Central memory CD8-positive, alpha-beta T cell (primary cell): Measurements from ENCODE around the gene CLDN22.

Source experiments
- ATAC-seq: fragments of 150-1000 bp; cut with Tn5 transposase; replicated peaks from 2 replicates; pipeline ENCODE4 v1.10.0; 2022; ENCODE audit warnings: mild to moderate bottlenecking, moderate FRiP score, moderate number of reproducible peaks; ENCODE audit not compliant: poor library complexity, severe bottlenecking; ENCODE audit errors: extremely low read depth
- DNase-seq, 2 donors: peaks; one replicate each; pipeline ENCODE4 v3.0.0; 2021; ENCODE audit warnings: low spot score in 2 of 2
- H3K27ac Mint-ChIP-seq: one replicate; pipeline ENCODE4 v1.8.0; 2022; ENCODE audit warnings: low read depth, mild to moderate bottlenecking, moderate library complexity, mixed read lengths
- H3K27me3 Mint-ChIP-seq: one replicate; pipeline ENCODE4 v1.8.0; 2022; ENCODE audit warnings: mixed read lengths
- H3K36me3 Mint-ChIP-seq: one replicate; pipeline ENCODE4 v1.8.0; 2022; ENCODE audit warnings: mild to moderate bottlenecking, moderate library complexity, mixed read lengths; ENCODE audit not compliant: insufficient read depth
- H3K4me1 Mint-ChIP-seq: one replicate; pipeline ENCODE4 v1.8.0; 2022; ENCODE audit warnings: mixed read lengths
- H3K4me3 Mint-ChIP-seq: one replicate; pipeline ENCODE4 v1.8.0; 2022; ENCODE audit warnings: mild to moderate bottlenecking, moderate library complexity, mixed read lengths
- H3K9me3 Mint-ChIP-seq: one replicate; pipeline ENCODE4 v1.8.0; 2022; ENCODE audit warnings: mixed read lengths

The CLDN22 gene

GRCh38 chr4:183320211-183321059 is at the start of gene CLDN22:
Gene CLDN22 (minus strand): TSS chr4:183320276. CDS start chr4:183320218, 58 bp downstream.
- ATAC-seq (no peak), DNase-seq (no peak)
- Mint-ChIP-seq H3K9me3 (no peaks in the 10 kb centered on the region), H3K27ac (no peak within 1 kb of the TSS), H3K4me1 (no peaks in the 10 kb centered on the region), H3K36me3 (no peaks in the 10 kb centered on the region), H3K4me3 (no peak within 1 kb of the TSS), H3K27me3 (peaks cover 19% of the 10 kb centered on the region)

- no peaks in the 10 kb centered on the region for H3K4me1 Mint-ChIP-seq
- no peak overlapping the region for H3K27ac Mint-ChIP-seq
- DNase-seq (no peak), ATAC-seq (no peak)
- H3K27me3 Mint-ChIP-seq, result peaks cover 8% of the 10 kb centered on the region
- H3K9me3 Mint-ChIP-seq, result no peaks in the 10 kb centered on the region
- no peaks in the 10 kb centered on the region for H3K36me3 Mint-ChIP-seq
- H3K4me3 Mint-ChIP-seq, result no peak overlapping the region
Observed at GRCh38 chr4:183369073-183369472, 49.0 kb upstream of the CLDN22 start.

- no peaks in the 10 kb centered on the region for H3K36me3 Mint-ChIP-seq
- ATAC-seq, result no peak
- no peak overlapping the region for H3K4me3 Mint-ChIP-seq
- peaks cover 8% of the 10 kb centered on the region for H3K27me3 Mint-ChIP-seq
- DNase-seq, result no peak
- H3K4me1 Mint-ChIP-seq, result no peaks in the 10 kb centered on the region
- H3K27ac Mint-ChIP-seq, result no peak overlapping the region
- no peaks in the 10 kb centered on the region for H3K9me3 Mint-ChIP-seq
Observed at GRCh38 chr4:183366206-183366835, 46.2 kb upstream of the CLDN22 start.

GRCh38 chr4:183364025-183364424 is 43.9 kb upstream of the CLDN22 start:
- Mint-ChIP-seq H3K27ac (no peak overlapping the region), H3K9me3 (no peaks in the 10 kb centered on the region), H3K4me1 (no peaks in the 10 kb centered on the region), H3K27me3 (peaks cover 4% of the 10 kb centered on the region), H3K36me3 (no peaks in the 10 kb centered on the region), H3K4me3 (no peak overlapping the region)
- ATAC-seq, result no peak
- DNase-seq, result no peak

GRCh38 chr4:183362916-183363542 is 43.0 kb upstream of the CLDN22 start:
- Mint-ChIP-seq H3K27me3 (peaks cover 4% of the 10 kb centered on the region), H3K4me1 (no peaks in the 10 kb centered on the region), H3K36me3 (no peaks in the 10 kb centered on the region), H3K27ac (no peak overlapping the region), H3K4me3 (no peak overlapping the region), H3K9me3 (no peaks in the 10 kb centered on the region)
- ATAC-seq, result no peak
- DNase-seq, result no peak

GRCh38 chr4:183362036-183362435 is 42.0 kb upstream of the CLDN22 start:
- no peaks in the 10 kb centered on the region for H3K4me1 Mint-ChIP-seq
- no peak overlapping the region for H3K27ac Mint-ChIP-seq
- no peaks in the 10 kb centered on the region for H3K36me3 Mint-ChIP-seq
- H3K27me3 Mint-ChIP-seq, result peaks cover 14% of the 10 kb centered on the region
- ATAC-seq (no peak), DNase-seq (no peak)
- no peak overlapping the region for H3K4me3 Mint-ChIP-seq
- H3K9me3 Mint-ChIP-seq, result no peaks in the 10 kb centered on the region

GRCh38 chr4:183360161-183360919 is 40.3 kb upstream of the CLDN22 start:
- ATAC-seq (no peak), DNase-seq (no peak)
- Mint-ChIP-seq H3K9me3 (no peaks in the 10 kb centered on the region), H3K4me3 (no peak overlapping the region), H3K27ac (no peak overlapping the region), H3K4me1 (no peaks in the 10 kb centered on the region), H3K27me3 (peaks cover 31% of the 10 kb centered on the region), H3K36me3 (no peaks in the 10 kb centered on the region)

GRCh38 chr4:183358215-183358755 is 38.2 kb upstream of the CLDN22 start:
- ATAC-seq, result no peak
- DNase-seq, result no peak

GRCh38 chr4:183356931-183357675 is 37.0 kb upstream of the CLDN22 start:
- no peak for ATAC-seq
- Mint-ChIP-seq H3K27ac (no peak overlapping the region), H3K9me3 (no peaks in the 10 kb centered on the region), H3K27me3 (peaks cover 37% of the 10 kb centered on the region), H3K4me1 (no peaks in the 10 kb centered on the region), H3K36me3 (no peaks in the 10 kb centered on the region), H3K4me3 (no peak overlapping the region)
- no peak for DNase-seq

More at GRCh38 chr4:183358215-183358755, 38.2 kb upstream of the CLDN22 start:
- H3K27me3 Mint-ChIP-seq, result peaks cover 31% of the 10 kb centered on the region
- H3K4me3 Mint-ChIP-seq, result no peak overlapping the region
- no peak overlapping the region for H3K27ac Mint-ChIP-seq
- no peaks in the 10 kb centered on the region for H3K36me3 Mint-ChIP-seq
- no peaks in the 10 kb centered on the region for H3K4me1 Mint-ChIP-seq
- H3K9me3 Mint-ChIP-seq, result no peaks in the 10 kb centered on the region

- Mint-ChIP-seq H3K36me3 (no peaks in the 10 kb centered on the region), H3K27ac (no peak overlapping the region), H3K9me3 (no peaks in the 10 kb centered on the region), H3K27me3 (peaks cover 45% of the 10 kb centered on the region), H3K4me1 (no peaks in the 10 kb centered on the region), H3K4me3 (no peak overlapping the region)
- DNase-seq (no peak), ATAC-seq (no peak)
Observed at GRCh38 chr4:183356173-183356830, 36.2 kb upstream of the CLDN22 start.

GRCh38 chr4:183355405-183355804 is 35.3 kb upstream of the CLDN22 start:
- no peaks in the 10 kb centered on the region for H3K36me3 Mint-ChIP-seq
- no peaks in the 10 kb centered on the region for H3K4me1 Mint-ChIP-seq
- no peak overlapping the region for H3K4me3 Mint-ChIP-seq
- ATAC-seq (no peak), DNase-seq (no peak)
- H3K27ac Mint-ChIP-seq, result no peak overlapping the region
- peaks cover 54% of the 10 kb centered on the region for H3K27me3 Mint-ChIP-seq
- no peaks in the 10 kb centered on the region for H3K9me3 Mint-ChIP-seq
